GM19351 (cell line): ENCODE results near the gene SLC25A34.
A peak's percentile ranks its signal among the peaks of the same experiment; 100 is the strongest.
"Not testable (repeated sequence)": the region's sequence is repeated elsewhere in the genome, so short reads cannot be mapped to it uniquely, and the experiment has no call there.

Source experiments
- ATAC-seq: cut with Tn5 transposase; IDR thresholded peaks from one replicate; pipeline ENCODE4 v1.9.1; 2021; ENCODE audit warnings: mild to moderate bottlenecking, moderate library complexity; ENCODE audit not compliant: unreplicated experiment

The SLC25A34 gene

GRCh38 chr1:15736038-15736891 is at the start of gene SLC25A34:
Gene SLC25A34 (plus strand): TSS chr1:15736258. CDS start chr1:15736486, 228 bp downstream.
- ATAC-seq, result no peak

- ATAC-seq, result no peak
Measured at GRCh38 chr1:15687446-15687845, 48.6 kb upstream of the SLC25A34 start.

- ATAC-seq, result no peak
Measured at GRCh38 chr1:15690317-15690716, 45.7 kb upstream of the SLC25A34 start.

DNA sequence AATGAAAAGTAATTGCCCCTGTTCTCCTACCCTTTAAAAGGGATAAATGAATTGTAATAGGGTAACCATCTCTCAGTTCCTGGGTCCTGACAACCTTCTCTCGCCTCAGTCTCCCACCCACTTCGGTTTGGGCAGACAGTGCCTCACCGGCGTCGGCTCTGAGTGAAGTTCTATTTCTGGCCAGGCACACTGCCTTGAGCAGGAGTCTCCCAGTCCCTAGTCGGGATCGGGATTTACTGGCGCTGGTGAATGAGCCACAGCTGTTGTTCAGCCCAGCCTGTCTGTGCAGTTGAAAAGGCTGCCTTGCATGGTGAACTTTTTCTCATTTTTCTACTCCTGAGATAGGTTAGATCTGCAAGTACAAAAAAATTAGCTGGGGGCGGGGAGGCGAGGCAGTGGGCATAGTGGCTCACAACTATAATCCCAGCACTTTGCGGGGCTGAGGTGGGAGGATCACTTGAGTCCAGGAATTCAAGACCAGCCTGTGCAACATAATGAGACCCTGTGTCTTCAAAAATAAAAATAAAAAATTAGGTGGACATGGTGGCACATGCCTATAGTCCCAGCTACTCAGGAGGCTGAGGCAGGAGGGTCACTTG is 44.5 kb upstream of the SLC25A34 start:
- ATAC-seq, result no peak

- ATAC-seq, result no peak
Measured at GRCh38 chr1:15692121-15692682, 43.9 kb upstream of the SLC25A34 start.

- no peak for ATAC-seq
Measured at GRCh38 chr1:15693371-15693770, 42.7 kb upstream of the SLC25A34 start.

- peak; percentile 92 for ATAC-seq
Measured at GRCh38 chr1:15696956-15697521, 39.0 kb upstream of the SLC25A34 start.

DNA sequence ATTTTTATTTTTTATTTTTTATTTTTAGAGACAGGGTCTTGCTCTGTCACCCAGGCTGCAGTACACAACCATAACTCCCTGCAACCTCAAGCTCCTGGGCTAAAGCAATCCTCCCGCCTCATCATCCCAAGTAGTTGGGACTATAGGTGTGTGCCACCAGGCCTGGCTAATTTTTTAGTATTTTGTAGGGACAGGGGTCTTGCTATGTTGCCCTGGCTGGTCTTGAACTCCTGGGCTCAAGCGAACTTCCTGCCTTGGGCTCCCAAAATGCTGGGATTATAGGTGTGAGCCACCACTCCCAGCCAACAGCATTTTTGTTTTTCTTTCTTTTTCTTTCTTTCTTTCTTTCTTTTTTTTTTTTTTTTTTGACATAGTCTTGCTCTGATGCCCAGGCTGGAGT is 37.9 kb upstream of the SLC25A34 start:
- no peak for ATAC-seq

DNA sequence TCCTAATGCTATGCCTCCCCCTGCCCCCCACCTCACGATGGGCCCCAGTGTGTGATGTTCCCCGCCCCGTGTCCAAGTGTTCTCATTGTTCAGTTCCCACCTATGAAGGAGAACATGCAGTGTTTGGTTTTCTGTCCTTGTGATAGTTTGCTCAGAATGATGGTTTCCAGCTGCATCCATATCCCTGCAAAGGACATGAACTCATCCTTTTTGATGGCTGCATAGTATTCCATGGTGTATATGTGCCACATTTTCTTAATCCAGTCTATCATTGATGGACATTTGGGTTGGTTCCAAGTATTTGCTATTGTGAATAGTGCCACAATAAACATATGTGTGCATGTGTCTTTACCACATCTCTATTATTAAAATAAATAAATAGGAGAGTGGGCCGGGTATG is 36.7 kb upstream of the SLC25A34 start:
- not testable (repeated sequence) for ATAC-seq

GRCh38 chr1:15700508-15700907 is 35.5 kb upstream of the SLC25A34 start:
- no peak for ATAC-seq

GRCh38 chr1:15701784-15702183 is 34.3 kb upstream of the SLC25A34 start:
- ATAC-seq, result no peak

DNA sequence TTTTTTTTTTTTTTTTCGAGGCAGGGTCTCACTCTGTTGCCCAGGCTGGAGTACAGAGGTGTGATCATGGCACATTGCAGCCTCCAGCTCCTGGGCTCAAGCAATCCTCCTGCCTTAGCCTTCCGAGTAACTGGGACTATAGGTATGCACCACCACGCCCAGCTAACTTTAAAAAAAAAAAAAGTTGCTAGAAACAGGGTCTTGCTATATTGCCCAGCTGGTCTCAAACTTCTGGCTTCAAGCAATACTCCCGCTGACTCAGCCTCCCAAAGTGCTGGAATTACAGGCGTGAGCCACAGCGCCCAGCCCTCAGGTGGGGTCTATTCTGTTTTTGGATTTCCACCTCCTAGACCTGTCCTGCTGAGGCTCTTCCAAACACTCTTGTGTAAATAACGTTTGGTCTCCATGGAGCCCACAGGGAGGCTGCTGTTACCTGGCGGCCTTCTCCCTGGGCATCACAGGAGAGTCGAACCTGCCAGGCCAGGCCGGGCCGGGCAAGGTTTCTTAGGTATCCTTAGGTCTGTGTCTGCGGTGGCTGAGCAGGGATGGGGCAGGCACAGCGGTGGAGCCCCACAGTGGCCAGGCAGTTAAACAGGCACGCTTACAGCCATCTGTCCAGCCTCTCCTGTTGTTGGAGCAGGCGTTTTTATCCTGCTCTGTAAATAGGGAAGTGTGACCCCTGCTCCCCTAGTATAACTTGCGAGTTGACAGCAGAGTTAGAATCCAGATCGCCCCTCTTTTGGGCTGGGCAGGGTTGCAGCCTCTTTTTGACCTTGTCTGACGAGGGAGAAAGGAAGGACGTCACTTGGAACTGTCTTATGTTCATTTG is 33.1 kb upstream of the SLC25A34 start:
- no peak for ATAC-seq

DNA sequence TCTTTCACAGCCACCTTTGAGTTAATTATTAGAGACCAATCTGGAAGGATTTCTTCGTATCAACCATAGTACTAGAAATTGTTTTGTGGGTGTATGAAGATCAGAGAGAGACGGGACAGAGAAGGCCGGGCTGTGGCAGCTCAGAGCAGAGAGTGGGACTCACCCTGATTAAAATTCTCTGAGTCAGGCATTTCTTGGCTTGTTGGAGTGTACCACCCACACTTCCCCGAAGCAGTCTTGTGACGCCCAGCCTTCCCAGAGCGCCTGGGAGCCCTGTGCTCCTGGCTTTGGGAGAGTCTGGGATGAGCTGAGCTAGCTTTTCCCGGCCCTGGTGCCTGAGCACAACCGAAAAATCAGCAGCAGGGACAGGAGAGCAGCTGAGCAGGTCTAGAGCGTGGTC is 32.5 kb upstream of the SLC25A34 start:
- no peak for ATAC-seq

- no peak for ATAC-seq
Measured at GRCh38 chr1:15704526-15705183, 31.4 kb upstream of the SLC25A34 start.

GRCh38 chr1:15705184-15705566 is 30.9 kb upstream of the SLC25A34 start:
- no peak for ATAC-seq

DNA sequence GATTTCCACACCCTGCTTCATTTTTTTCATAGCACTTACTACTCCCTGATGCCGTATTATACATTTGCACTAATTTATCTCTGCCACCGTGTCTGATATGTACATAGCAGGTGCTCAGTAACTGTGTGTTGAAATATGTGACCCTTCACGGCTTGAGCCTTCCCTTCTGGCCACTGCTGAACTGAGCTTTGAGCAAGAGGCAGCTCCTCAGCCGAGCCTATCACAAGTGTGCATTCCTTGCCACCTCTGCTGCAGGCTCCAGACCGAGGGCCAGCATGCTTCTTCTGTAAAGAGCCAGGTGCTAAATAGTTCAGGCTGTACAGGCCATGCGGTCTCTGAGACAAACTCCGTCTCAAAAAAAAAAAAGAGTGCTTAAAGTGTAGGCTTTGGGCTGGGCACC is 29.3 kb upstream of the SLC25A34 start:
- ATAC-seq, result no peak

- no peak for ATAC-seq
Measured at GRCh38 chr1:15707239-15707925, 28.7 kb upstream of the SLC25A34 start.

DNA sequence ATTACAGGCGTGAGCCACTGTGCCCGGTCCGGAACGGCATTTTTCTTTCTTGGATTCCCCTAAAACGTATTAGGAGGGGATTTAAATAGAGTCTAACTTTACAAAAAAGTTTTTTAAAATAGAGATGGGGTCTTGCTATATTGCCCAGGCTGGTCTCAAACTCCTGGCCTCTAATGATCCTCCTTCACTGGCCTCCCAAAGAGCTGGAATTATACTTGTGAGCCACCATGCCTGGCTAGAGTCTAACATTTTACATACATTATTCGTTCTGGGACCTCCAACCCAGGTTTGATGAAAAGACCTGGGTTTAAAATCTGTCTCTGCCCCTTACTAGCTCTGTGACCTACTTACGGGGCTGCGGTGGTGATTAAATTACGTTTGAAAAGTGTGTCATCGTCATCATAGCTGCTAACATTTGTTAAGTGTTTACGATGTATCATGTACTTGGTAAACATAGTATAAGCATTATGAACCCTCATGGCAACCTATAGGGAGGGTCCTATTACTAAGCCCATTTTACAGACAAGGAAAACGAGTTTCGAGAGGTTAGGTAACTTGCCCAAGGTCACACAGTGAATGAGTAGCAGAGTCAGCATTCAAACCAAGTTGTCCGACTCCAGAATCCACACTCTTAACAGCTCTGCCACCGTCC is 27.4 kb upstream of the SLC25A34 start:
- no peak for ATAC-seq

- ATAC-seq, result no peak
Measured at GRCh38 chr1:15709226-15709625, 26.8 kb upstream of the SLC25A34 start.
